K562 (cell line): ENCODE data around the gene PTH2. TPM values are rescaled to one million over a fixed set of nuclear protein-coding genes. Genes with fewer than 3 reads are reported as not detected.

Experiments
- CBX8 ChIP-seq: fragments of 200-600 bp; sonication (generic); IDR thresholded peaks from 2 replicates; pipeline ENCODE4 v1.6.1; 2012; ENCODE audit warnings: borderline replicate concordance, mixed run types, low read depth, mild to moderate bottlenecking, moderate library complexity, mixed read lengths, low read length, control low read depth, inconsistent platforms; ENCODE audit not compliant: poor library complexity, severe bottlenecking; ENCODE audit errors: extremely low read depth
- DIDO1 ChIP-seq: fragments of 450-650 bp; IDR thresholded peaks from 2 replicates; pipeline ENCODE4 v1.6.1; 2016; ENCODE audit warnings: low read depth, missing biosample characterization, missing genetic modification characterization
- JUND ChIP-seq, 2 experiments: IDR thresholded peaks; 2 replicates in 1 of 2; 3 replicates in 1 of 2; pipeline ENCODE4 v1.6.1; 2011; ENCODE audit warnings: borderline replicate concordance in 2 of 2, low read depth in 2 of 2, low read length in 2 of 2, improper control_type of control experiment in 1 of 2, missing biosample characterization in 1 of 2, missing genetic modification characterization in 1 of 2, missing genetic modification reagents in 1 of 2
- KDM2B ChIP-seq: fragments of 250-450 bp; sonication (Bioruptor Pico); IDR thresholded peaks from 2 replicates; pipeline ENCODE4 v1.8.0; 2021; ENCODE audit warnings: mild to moderate bottlenecking, moderate library complexity
- SPI1 ChIP-seq: IDR thresholded peaks from 2 replicates; pipeline ENCODE4 v1.6.1; 2011; ENCODE audit warnings: low read depth, low read length, control low read depth, borderline replicate concordance
- ZBTB8A ChIP-seq: fragments of 450-650 bp; IDR thresholded peaks from 2 replicates; pipeline ENCODE4 v1.6.1; 2018; ENCODE audit warnings: mild to moderate bottlenecking, moderate library complexity; ENCODE audit not compliant: partially characterized antibody
- ZFX ChIP-seq: sonication (generic); formaldehyde crosslinking; IDR thresholded peaks from 2 replicates; pipeline ENCODE4 v1.8.0; 2022; ENCODE audit warnings: mild to moderate bottlenecking, missing genetic modification reagents, moderate library complexity
- polyA plus RNA-seq, 8 experiments: library from polyadenylated mRNA; depleted of rRNA in 4 of 8; stranded (reverse) in 5 of 8; unstranded in 3 of 8; fragments of >200 nt; fragmentation: Nextera tagmentation in 2 of 8; fragmentation: Illumina TruSeq in 1 of 8; extraction: Ambion mirVana in 2 of 8; extraction: Trizol in 1 of 8; gene quantifications; 2 replicates each; pipeline versions ENCODE4 v1.2.1 to v1.2.3, GENCODE V29; 2011 to 2014; ENCODE audit warnings: inconsistent platforms in 1 of 8, missing spikeins in 1 of 8
- total RNA-seq, 7 experiments: library from RNA; depleted of rRNA in 6 of 7; stranded (reverse); fragments of >200 nt in 6 of 7; fragmentation: Illumina TruSeq in 2 of 7; extraction: Trizol in 2 of 7; gene quantifications; 2 replicates each; pipeline versions ENCODE4 v1.2.1 to v1.2.3, GENCODE V29; 2011 to 2021; ENCODE audit warnings: low replicate concordance in 1 of 7
- TF ChIP-seq, protein P1 (sequence below): fragments of 450-650 bp; IDR thresholded peaks from 2 replicates; pipeline ENCODE4 v1.6.1; 2017; ENCODE audit warnings: antibody characterized with exemption, mild to moderate bottlenecking
- TF ChIP-seq, protein P2 (sequence below): fragments of 250-450 bp; sonication (Bioruptor Pico); IDR thresholded peaks from 2 replicates; pipeline ENCODE4 v1.4.0; 2020; ENCODE audit warnings: mild to moderate bottlenecking
- TF ChIP-seq, protein P3 (sequence below), 3 experiments: fragments of 200-800 bp in 1 of 3; fragments of 250-450 bp in 1 of 3; fragments of 450-650 bp in 1 of 3; sonication (Bioruptor Pico) in 1 of 3; sonication (Bioruptor generic) in 1 of 3; formaldehyde crosslinking in 1 of 3; IDR thresholded peaks; 2 replicates each; pipeline versions ENCODE4 v1.6.1 to v1.8.0; 2016 to 2022; ENCODE audit warnings: mild to moderate bottlenecking in 2 of 3, missing genetic modification characterization in 2 of 3, missing compliant biosample characterization in 1 of 3, moderate library complexity in 1 of 3
- TF ChIP-seq, protein P4 (sequence below): sonication (generic); formaldehyde crosslinking; IDR thresholded peaks from 2 replicates; pipeline ENCODE4 v1.8.1; 2022; ENCODE audit warnings: missing genetic modification reagents
- TF ChIP-seq, protein P5 (sequence below): IDR thresholded peaks from 3 replicates; pipeline ENCODE4 v1.6.1; 2011; ENCODE audit warnings: borderline replicate concordance, mild to moderate bottlenecking; ENCODE audit not compliant: insufficient read length, insufficient read depth

Gene PTH2
- total and polyA plus RNA-seq, 9 of the 15 experiments (the other 6 are each of a cell fraction or from before 2014, with no cell fraction given), result 1.3 TPM; not detected in 8

DNA sequence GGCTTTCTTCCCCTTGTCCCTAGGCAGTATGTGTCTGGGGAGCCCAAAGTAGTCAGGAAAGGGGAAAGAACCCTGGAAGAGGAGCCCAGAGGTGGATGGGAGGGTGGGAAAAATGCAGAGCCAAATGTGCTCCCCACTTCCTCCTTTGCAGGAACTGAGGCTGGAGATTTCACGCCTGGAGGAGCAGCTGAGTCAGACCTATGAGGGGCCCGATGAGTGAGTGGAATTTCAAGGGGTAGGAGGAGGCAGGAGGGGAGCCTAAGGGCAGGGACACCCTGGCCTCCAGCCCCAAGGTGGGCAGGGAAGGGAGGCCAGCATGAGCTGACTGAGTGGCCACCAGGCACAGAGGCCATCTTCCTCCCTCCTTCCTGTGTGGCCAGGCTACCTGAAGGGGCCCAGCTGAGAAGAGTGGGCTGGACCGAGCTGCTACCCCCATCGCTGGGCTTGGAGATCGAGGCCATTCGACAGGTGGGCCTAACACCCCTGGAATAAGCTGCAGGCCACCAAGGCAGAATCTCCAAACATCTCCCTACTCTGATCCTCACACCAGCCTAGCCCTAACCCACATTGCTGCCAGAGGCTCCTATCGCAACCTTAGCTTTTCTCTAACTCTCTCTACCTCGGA, 14.3 kb downstream of the PTH2 start (continued):
- TF ChIP-seq KDM2B (no peak), DIDO1 (no peak), CBX8 (no peak), SPI1 (peak; percentile 95), ZBTB8A (no peak), JUND (IDR thresholded peaks at IDR 0.05; ENCODE audit: borderline replicate concordance, low read depth, low read length) (peak; percentile 27; the same call in 1 of the 2 replicates), JUND (tag; IDR thresholded peaks at IDR 0.05; ENCODE audit: borderline replicate concordance, low read depth, low read length) (peak; percentile 25; the same call in 1 of the 3 replicates), ZFX (CRISPR knock-in tag) (peak; percentile 33; the same call in 1 of the 2 replicates)
- TF ChIP-seq, protein P1, sequence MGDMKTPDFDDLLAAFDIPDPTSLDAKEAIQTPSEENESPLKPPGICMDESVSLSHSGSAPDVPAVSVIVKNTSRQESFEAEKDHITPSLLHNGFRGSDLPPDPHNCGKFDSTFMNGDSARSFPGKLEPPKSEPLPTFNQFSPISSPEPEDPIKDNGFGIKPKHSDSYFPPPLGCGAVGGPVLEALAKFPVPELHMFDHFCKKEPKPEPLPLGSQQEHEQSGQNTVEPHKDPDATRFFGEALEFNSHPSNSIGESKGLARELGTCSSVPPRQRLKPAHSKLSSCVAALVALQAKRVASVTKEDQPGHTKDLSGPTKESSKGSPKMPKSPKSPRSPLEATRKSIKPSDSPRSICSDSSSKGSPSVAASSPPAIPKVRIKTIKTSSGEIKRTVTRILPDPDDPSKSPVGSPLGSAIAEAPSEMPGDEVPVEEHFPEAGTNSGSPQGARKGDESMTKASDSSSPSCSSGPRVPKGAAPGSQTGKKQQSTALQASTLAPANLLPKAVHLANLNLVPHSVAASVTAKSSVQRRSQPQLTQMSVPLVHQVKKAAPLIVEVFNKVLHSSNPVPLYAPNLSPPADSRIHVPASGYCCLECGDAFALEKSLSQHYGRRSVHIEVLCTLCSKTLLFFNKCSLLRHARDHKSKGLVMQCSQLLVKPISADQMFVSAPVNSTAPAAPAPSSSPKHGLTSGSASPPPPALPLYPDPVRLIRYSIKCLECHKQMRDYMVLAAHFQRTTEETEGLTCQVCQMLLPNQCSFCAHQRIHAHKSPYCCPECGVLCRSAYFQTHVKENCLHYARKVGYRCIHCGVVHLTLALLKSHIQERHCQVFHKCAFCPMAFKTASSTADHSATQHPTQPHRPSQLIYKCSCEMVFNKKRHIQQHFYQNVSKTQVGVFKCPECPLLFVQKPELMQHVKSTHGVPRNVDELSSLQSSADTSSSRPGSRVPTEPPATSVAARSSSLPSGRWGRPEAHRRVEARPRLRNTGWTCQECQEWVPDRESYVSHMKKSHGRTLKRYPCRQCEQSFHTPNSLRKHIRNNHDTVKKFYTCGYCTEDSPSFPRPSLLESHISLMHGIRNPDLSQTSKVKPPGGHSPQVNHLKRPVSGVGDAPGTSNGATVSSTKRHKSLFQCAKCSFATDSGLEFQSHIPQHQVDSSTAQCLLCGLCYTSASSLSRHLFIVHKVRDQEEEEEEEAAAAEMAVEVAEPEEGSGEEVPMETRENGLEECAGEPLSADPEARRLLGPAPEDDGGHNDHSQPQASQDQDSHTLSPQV, result peak; percentile 13; the same call in 1 of the 2 replicates
- TF ChIP-seq, protein P2, sequence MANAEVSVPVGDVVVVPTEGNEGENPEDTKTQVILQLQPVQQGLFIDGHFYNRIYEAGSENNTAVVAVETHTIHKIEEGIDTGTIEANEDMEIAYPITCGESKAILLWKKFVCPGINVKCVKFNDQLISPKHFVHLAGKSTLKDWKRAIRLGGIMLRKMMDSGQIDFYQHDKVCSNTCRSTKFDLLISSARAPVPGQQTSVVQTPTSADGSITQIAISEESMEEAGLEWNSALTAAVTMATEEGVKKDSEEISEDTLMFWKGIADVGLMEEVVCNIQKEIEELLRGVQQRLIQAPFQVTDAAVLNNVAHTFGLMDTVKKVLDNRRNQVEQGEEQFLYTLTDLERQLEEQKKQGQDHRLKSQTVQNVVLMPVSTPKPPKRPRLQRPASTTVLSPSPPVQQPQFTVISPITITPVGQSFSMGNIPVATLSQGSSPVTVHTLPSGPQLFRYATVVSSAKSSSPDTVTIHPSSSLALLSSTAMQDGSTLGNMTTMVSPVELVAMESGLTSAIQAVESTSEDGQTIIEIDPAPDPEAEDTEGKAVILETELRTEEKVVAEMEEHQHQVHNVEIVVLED (CRISPR knock-in tag), result no peak
- TF ChIP-seq, protein P3, sequence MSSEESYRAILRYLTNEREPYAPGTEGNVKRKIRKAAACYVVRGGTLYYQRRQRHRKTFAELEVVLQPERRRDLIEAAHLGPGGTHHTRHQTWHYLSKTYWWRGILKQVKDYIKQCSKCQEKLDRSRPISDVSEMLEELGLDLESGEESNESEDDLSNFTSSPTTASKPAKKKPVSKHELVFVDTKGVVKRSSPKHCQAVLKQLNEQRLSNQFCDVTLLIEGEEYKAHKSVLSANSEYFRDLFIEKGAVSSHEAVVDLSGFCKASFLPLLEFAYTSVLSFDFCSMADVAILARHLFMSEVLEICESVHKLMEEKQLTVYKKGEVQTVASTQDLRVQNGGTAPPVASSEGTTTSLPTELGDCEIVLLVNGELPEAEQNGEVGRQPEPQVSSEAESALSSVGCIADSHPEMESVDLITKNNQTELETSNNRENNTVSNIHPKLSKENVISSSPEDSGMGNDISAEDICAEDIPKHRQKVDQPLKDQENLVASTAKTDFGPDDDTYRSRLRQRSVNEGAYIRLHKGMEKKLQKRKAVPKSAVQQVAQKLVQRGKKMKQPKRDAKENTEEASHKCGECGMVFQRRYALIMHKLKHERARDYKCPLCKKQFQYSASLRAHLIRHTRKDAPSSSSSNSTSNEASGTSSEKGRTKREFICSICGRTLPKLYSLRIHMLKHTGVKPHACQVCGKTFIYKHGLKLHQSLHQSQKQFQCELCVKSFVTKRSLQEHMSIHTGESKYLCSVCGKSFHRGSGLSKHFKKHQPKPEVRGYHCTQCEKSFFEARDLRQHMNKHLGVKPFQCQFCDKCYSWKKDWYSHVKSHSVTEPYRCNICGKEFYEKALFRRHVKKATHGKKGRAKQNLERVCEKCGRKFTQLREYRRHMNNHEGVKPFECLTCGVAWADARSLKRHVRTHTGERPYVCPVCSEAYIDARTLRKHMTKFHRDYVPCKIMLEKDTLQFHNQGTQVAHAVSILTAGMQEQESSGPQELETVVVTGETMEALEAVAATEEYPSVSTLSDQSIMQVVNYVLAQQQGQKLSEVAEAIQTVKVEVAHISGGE (CRISPR knock-in tag; IDR thresholded peaks at IDR 0.05), result 0 out of 6 replicates have a peak, but pooled peaks of 1 of the 3 experiments have one; percentile 31
- TF ChIP-seq, protein P4, sequence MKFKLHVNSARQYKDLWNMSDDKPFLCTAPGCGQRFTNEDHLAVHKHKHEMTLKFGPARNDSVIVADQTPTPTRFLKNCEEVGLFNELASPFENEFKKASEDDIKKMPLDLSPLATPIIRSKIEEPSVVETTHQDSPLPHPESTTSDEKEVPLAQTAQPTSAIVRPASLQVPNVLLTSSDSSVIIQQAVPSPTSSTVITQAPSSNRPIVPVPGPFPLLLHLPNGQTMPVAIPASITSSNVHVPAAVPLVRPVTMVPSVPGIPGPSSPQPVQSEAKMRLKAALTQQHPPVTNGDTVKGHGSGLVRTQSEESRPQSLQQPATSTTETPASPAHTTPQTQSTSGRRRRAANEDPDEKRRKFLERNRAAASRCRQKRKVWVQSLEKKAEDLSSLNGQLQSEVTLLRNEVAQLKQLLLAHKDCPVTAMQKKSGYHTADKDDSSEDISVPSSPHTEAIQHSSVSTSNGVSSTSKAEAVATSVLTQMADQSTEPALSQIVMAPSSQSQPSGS, result no peak
- TF ChIP-seq, protein P5, sequence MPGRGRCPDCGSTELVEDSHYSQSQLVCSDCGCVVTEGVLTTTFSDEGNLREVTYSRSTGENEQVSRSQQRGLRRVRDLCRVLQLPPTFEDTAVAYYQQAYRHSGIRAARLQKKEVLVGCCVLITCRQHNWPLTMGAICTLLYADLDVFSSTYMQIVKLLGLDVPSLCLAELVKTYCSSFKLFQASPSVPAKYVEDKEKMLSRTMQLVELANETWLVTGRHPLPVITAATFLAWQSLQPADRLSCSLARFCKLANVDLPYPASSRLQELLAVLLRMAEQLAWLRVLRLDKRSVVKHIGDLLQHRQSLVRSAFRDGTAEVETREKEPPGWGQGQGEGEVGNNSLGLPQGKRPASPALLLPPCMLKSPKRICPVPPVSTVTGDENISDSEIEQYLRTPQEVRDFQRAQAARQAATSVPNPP, result no peak
